Embryonic facial prominence (tissue), 1 donor: ENCODE measurements around the gene DPF3.

ENCODE experiments used
- DNase-seq: peaks from one replicate; pipeline ENCODE4 v3.0.0-alpha.2; 2016; ENCODE audit errors: extremely low spot score

DPF3 gene

DNA sequence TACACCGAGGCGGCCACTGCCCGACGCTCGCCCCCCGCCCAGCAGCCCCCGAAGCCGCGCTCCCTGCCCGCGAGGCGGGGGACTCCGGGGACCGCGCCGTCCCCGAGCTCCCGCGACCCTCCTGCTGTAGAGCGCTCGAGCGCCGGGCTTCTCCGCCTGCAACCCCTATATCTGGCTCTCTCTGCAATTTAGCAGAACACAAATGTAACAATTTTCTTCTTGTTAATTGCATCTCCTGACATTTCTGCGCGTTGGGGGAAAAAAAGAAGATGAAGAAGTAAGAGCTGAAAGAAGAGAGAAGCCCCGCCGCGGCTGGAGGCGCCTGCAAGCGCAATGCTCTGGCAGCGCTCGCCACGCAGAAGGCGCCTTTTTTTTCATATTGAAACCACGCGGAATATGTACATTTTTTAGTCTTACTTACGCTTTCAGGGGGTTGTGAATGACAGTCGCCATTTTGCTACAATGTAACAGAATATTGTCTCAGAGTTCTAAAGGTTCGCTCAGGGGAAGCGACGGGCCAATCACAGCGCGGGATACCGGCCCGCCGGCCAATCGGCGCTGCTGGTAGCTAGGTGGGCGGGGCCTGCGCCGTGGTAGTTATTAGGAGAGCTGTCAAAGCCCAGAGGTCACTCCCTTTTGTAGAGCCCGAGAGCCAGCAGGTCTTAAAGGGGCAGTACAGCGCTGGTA is at the start of gene DPF3:
Gene DPF3, minus strand, starts transcription at position 466 of the 687 bp plus-strand sequence. Its CDS starts 13 bp downstream, at position 453.
- DNase-seq, result peak; percentile 82

DNA sequence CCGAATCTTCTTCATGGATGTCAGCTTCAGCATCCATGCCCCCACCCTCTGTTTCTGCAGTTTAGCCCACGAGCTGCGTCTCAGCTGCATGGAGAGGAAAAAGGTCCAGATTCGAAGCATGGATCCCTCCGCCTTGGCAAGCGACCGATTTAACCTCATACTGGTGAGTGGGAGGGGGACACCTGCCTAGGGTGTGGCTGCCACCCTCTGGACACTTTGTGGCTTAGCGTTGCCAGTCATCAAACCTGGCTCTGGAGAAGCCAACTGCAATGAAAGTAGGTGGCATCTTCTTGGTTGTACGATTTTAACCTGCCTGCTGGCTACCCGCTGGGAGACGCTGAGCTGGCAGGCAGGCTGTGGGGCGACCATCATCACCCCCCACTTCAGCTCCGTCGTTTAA is 49.0 kb upstream of the DPF3 start:
- no peak for DNase-seq

DNA sequence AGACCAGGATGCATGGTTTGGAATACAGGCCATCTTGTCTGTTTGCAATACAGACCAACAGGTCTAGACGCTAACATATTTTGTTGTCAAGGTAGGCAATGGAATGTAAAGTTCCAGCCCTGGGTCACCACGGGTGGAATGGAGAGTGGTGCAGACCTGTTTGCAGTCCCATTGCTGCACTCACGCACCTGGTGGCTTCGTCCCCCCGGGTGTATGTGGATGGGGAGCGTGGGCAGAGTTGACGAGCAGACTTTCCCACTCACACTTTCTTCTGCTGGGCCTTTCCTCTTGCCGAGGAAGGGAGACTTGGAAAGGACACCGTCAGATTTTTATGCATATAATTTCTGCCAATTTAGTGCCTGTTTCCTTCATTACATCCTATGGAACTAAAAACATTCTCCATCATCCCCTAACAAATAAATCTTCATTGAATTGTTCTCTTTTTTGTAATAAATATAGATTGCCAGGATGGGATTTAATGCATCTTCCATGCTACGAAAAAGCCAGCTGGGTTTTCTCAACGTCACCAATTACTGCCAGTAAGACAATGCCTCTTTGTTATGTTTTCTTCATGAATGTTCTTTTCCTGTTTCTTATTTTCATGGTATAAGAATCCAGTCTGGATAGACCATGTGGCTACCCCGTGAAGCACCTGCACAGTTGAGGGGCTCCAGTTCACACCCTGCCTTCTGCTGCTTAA is 47.5 kb upstream of the DPF3 start:
- DNase-seq, result no peak

DNA sequence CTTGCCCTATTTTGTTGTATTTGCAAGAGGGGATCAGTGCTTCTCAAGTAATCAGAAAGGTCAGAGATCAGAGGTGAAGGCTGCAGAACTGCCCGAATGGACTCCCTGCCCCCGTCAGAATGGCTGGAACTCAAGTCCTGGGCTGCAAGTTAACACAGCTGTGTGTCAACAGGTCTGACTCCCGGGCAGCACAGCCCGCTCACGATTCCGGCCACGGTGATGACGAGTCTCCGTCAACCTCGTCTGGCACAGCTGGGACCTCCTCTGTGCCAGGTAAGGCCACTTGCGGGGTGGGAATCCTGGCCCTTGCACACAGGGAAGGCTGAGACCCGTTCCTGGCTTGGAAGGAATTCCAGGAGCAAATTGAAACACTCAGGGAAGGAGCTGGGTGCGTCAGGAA is 45.7 kb upstream of the DPF3 start:
- DNase-seq, result no peak

DNA sequence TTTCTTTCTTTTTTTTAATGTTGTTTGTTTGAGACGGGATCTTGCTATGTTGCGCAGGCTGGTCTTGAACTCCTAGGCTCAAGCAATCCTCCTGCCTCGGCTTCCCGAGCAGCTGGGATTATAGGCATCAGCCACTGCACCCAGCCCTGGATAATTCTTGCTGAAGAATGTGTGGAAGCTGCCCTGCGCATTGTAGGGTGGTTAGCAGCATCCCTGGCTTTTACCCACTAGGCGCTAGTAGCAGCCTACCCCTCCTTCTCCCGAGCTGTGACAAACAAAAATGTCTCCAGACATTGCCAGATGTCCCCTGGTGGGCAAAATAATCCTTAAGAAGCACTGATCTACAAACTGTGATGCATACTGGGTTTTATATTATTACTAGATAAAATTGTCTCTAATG is 39.0 kb upstream of the DPF3 start:
- DNase-seq, result no peak

DNA sequence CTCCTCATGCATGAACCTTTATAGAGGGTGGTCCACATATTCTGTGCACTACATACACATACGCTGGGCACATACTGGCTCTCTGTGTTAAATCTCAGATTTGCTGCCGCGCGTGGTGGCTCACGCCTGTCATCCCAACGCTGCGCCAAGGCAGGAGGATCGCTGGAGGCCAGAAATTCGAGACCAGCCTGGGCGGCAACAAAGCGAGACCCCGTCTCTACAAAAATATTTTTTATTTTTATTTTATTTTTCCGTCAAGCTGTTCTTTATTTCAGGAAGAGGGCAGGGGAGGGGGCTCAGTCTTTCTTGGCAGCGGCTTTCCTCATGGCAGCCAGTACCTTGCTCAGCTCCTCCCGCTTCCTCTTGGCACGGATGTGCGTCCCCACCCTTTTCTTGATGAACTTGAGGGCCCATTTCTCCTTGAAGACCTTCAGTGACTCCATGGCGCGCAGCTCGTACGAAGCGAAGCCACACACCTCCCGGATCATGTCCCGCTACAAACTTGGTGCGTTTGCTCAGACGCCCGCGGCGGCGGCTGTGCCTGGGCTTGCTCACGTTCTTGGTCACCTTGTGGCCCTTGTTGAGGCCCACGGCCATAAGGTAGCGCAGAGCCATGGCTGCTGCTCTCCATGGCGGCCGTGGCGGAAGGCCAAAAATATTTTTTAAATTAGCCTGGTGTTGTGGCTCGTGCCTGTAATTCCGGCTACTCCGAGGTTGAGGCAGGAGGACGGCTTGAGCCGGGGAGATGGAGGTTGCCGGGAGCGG is 35.6 kb upstream of the DPF3 start:
- DNase-seq, result no peak

DNA sequence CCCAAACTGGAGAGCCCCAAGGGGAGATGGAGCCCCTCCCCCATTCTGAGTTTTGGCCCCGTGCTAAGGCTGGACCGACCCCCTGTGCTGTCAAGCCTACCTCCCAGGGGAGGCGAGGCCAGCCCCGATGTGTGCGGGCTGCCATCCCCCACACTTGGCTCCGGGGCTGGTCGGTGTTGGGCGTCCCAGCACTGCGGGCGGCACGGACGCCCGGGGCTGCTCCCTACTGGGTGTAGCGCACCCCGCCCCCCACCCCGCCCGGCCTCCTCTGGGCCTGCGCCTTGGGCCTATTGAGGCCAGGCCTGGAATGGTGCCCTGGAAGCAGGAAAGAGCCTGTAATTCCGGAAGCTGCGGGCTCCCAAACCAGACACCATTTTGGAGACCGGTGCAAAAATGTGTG is 35.0 kb upstream of the DPF3 start:
- DNase-seq, result no peak

DNA sequence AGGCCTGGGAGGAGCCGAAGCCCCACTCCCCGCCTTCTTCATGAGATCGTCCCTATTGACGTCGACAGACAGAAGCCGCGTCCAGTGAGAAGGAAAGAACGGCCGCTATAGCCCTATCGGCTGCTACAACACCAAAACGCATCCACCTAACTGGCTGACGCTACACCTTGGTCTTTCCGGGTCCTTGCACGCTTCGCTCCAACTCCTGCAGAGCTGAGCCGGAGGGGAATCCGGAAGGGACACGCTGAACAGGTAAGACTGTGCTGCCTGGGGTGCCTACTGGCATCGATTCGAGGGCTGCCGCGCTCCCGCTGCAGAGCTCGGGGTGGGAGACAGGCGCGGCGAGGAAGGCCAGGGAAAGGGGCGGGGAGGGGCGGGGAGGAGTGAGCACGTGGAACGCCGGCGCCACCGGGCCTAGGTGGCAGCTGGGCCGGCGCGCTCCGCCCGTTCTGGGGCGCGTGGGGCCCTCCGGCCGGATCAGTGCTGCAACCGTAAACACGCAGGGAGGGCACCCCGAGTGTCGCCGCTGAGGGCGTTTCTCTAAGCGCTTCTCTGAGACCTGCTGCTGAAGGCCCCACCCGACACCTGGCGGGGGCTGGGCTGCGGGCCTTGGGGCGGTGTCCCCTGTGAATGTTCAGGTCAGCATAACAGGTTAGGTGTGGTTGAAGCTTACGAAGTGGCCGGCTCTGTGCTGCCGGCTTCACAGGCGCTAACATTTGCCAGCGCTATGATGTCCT is 32.6 kb upstream of the DPF3 start, which contains the start of gene DCAF4:
Gene DCAF4, plus strand, starts transcription at position 173 of the 737 bp plus-strand sequence. CDS start 11,515 bp downstream, outside the sequence.
- peak; percentile 92 for DNase-seq

DNA sequence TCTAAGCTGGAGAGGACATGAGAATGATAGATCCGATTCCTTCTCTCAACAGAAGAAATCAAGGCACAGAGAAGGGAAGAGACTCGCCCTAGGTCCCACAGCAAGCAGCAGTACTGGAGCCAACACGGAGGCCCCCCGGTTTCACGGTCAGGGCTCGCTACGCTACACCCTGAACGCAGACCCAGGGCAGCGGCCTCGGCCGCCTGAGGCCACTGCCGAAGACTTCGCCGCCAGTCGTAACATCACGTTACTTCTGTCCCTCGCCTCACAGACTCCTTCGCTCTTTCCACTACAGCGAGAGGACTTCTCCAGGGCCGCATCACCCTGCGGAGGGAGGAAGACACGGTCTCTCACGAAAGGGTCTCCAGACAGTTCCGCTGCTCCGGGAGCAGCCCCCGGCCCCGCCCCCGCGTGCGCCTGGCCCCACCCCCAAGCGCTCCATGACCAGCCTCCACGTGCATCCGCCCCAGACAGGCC is 32.0 kb upstream of the DPF3 start:
- no peak for DNase-seq

DNA sequence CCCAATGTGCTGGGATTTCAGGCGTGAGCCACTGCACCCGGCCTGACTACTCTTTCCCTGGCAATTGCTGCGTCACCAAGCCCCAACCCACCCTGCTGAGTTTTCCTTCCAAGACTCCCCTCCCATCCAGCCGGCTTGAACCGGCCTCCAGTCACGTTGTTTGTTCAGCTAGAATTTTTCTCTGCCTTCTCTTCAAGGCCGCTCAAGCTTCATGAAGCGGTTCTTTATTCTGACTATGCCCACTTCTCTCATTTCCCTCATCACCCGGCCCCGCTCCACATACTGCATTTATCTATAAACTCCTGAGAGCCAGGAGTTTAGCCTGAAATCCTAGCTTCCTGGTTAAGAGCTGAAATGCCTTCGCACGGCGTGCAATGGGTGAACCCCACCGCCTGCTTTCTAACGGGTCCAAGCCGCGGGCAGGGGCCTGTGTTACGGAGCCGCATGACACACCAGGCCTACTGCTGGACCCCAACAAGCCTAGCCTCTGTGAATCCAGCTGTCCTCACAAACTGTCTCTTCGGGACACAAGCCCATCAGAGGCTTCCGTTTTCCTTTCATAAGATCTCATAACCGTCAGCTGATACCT is 31.4 kb upstream of the DPF3 start:
- DNase-seq, result no peak

DNA sequence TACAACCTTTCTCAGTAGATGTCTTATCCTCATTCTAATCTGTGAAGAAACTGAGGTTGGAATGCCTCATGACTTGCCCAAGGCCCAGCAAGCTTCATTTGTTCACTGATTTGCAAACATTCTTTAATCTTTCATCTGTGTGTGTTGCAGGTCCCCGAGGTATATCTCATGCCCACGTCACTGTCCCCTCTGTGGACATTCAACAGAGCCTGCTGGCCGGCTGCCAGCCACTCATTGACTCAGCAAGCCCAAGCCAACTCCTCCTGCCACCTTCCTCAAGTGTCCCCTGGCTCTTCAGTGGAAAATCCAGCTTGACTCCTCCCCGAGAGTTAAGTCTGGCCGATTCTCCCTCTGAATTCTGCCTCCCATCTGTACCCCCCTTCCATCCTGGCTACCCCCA is 30.4 kb upstream of the DPF3 start:
- no peak for DNase-seq

DNA sequence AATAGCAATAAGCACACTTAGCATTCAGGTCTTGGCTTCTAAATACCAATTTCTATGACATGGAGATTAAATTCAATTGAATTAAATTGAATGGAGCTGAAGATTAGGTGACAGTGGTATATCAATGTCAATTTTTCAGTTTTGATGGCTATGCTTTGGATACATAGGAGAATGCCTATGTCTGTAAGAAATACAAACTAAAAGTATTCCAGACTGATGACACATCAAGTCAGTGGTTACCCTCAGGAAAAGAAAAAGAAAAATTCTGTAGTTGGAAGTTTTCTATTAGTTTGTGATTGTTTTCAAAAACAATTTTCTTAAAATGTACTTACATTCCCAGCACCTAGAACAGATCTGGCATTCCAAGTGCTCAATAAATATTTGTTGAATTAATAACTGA is 27.5 kb upstream of the DPF3 start:
- no peak for DNase-seq

DNA sequence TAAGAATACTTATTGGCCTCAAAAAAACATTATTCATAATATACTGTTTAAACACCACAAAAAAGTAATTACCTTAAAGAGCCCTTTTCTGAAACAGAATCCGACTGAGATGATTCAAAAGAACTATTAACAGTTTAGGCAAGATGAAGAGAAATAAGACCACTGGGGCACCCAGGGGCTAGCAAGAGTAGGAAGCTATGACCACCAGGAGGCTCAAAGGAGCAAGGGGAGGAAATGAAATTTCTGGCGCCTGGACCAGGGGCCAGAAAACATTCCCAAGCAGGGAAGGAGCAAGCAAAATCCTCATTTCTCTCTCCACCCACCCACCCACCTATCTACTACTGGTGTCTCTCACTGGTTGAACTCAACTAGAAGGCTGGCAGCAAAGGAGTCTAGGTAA is 26.1 kb upstream of the DPF3 start:
- no peak for DNase-seq

DNA sequence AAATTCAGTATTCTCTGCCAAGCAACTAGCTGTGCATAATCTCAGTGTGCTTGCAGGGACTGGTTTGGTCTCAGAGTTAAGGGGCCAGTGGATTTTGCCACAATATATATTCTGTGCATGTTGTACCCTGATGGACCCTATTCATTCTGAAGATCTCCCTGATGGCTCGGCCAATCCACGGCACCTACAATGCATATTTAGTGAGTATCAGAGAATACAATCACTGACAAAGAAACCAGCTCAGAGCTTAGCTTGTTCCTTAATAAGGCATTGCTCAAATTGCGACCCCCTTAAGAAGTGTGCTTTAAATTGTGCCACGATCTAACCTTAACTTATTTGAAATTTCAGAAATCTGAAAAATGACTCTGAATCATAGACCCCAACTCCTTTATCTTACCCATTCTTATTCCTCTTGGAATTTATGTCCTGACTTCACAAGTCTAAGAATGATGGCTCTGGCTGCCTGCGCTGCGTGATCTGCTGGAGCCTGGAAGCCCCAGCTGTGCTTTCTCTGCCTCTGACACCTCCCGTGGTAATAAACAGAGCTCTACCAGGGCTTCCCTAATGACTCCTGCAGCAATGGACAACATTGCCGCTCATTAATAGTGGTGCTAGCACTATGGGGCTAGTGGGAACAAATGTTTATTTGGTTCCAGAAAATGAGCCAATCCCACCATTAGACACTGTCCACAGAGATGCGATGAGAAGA is 23.3 kb upstream of the DPF3 start:
- no peak for DNase-seq

DNA sequence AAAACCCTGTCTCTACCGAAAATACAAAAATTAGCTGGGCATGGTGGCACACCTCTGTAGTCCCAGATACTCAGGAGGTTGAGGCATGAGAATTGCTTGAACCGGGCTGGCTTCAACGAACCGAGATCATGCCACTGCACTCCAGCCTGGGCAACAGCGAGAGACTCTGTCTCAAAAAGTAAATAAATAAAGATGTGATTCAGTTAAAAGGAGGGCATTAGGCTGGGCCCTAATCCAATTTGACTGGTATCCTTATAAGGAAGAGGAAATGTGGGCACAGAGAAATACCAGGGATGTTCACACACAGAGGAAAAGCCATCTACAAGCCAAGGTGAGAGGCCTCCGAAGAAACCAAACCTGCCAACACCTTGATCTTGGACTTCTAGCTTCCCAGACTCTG is 22.3 kb upstream of the DPF3 start:
- no peak for DNase-seq

DNA sequence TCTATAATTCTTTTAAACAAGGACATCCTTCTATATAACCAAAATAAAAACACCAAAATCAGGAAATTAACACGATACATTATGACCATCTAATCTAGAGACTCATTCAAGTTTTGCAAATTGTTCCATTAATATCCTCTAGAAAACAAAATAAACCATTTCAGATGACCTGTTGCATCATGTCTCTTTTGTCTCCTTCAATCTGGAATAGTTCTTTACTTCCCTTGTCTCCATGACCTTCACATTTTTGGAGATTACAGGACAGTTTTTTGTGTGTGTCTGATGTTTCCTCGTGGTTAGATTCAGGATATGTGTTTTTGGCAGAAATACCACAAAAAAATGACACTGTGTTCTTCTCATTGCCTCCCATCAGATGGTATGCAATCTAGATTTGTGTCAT is 19.9 kb upstream of the DPF3 start:
- no peak for DNase-seq

DNA sequence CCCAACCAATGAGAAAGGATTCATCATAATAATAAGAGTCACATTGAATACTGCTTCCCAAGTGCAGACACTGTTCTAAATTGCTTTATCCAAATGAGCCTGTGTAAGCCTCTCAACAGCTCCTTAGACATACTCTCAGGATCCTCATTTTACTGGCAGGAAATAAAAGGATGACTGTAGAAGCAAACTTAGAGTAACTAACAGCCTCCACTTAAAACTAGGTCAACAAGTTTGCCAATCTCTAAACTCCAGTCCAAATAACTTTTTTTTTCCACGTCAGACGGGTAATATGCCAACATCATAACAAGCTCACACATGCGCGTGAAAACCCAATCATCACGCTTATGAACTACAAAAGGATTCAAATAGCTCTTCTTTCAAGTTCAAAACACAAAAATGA is 15.3 kb upstream of the DPF3 start:
- no peak for DNase-seq

DNA sequence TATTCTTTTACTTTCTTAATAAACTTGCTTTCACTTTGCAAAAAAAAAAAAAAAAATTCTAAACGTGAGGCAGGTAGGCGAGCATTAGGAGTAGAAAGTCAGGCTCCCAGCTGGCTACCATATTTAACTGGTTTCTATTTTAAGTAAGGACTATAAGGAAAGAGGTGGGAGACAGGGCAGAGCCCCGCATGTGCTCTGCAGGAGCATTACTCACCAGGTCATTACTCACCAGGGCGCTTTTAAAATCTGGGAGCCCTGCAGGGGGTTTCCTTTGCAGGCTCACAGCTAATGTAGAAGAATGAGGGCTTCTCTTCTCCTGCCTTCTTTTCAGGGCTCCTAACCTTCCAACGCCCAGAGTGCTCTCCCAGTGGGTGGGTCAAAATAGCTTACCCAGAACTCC is 14.0 kb upstream of the DPF3 start:
- no peak for DNase-seq

DNA sequence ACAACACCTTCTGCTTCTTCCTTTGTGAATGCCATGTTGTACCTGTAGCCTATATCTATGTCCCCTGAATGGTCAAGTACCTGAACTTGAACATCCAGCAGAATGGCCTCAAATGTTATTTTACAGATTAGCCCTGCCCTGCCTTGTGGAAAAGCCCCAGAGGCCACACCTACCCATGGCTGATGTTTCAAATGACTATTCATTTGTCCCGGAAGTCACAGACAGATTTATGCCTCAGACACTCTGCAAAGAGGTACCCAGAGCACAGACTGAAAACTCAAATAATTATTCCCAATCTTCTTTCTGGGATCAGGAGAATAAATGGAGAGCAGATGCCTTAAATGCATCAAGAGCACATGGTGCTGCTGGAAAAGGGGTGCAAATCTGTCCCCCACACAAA is 13.0 kb upstream of the DPF3 start:
- DNase-seq, result no peak

DNA sequence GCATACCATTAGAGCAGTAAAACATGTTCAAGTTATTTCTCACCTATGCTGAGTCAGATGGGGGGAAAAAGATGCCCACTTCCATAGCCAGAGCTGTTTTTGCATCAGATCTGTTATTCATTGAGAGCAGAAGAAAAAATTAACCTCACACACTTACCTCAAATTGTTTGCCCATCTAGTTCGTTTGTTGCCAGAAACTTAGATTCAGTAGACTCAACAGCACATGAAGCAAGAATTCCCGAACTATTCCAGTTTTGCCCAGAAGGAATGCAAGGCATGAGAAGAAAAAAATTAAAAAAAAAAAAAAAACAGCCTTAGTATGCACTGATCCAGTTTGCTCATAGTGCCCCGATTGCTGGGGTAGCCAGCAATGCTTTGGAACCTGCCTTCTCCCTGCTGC is 12.4 kb upstream of the DPF3 start:
- DNase-seq, result no peak
